KMS-11 (cell line): Measurements from ENCODE around the gene SPOPL.

Experiments used
- H2AFZ ChIP-seq: fragments of 200-600 bp; sonication (generic); 2 replicates; pipeline ENCODE4 v1.6.1; 2016; ENCODE audit warnings: antibody characterized with exemption, mixed run types, low read depth
- H3K27ac ChIP-seq: fragments of 200-600 bp; sonication (generic); 2 replicates; pipeline ENCODE4 v1.6.1; 2016; ENCODE audit warnings: mild to moderate bottlenecking, mixed run types
- H3K27me3 ChIP-seq: fragments of 200-600 bp; sonication (generic); 2 replicates; pipeline ENCODE4 v1.6.1; 2017; ENCODE audit warnings: mild to moderate bottlenecking, low read depth, mixed run types, moderate library complexity; ENCODE audit not compliant: insufficient read depth
- H3K36me3 ChIP-seq: fragments of 200-600 bp; sonication (generic); 2 replicates; pipeline ENCODE4 v1.6.1; 2017; ENCODE audit warnings: mild to moderate bottlenecking, mixed run types; ENCODE audit not compliant: insufficient read depth
- H3K4me1 ChIP-seq: fragments of 200-600 bp; sonication (generic); 2 replicates; pipeline ENCODE4 v1.6.1; 2016; ENCODE audit warnings: mild to moderate bottlenecking, low read depth, mixed run types; ENCODE audit not compliant: poor library complexity, severe bottlenecking
- H3K4me2 ChIP-seq: fragments of 200-600 bp; sonication (generic); 2 replicates; pipeline ENCODE4 v1.7.0; 2016; ENCODE audit warnings: mild to moderate bottlenecking, mixed run types
- H3K4me3 ChIP-seq: fragments of 200-600 bp; sonication (generic); IDR thresholded peaks from 2 replicates; pipeline ENCODE4 v1.6.1; 2017; ENCODE audit warnings: low read depth, low read length, mixed read lengths; ENCODE audit not compliant: insufficient read depth
- H3K79me2 ChIP-seq: fragments of 200-600 bp; sonication (generic); 2 replicates; pipeline ENCODE4 v1.6.1; 2016; ENCODE audit warnings: low read depth, mixed run types; ENCODE audit not compliant: insufficient read depth
- H3K9ac ChIP-seq: fragments of 200-600 bp; sonication (generic); 2 replicates; pipeline ENCODE4 v1.6.1; 2016; ENCODE audit warnings: mild to moderate bottlenecking, mixed run types
- H4K20me1 ChIP-seq: fragments of 200-600 bp; sonication (generic); 2 replicates; pipeline ENCODE4 v1.6.1; 2016; ENCODE audit warnings: mild to moderate bottlenecking, mixed run types; ENCODE audit not compliant: insufficient read depth
- TF ChIP-seq, protein P1 (sequence below): fragments of 200-600 bp; sonication (generic); conservative IDR thresholded peaks from 2 replicates; pipeline ENCODE4 v1.6.1; 2017; ENCODE audit warnings: low read depth, mild to moderate bottlenecking, antibody characterized with exemption, low read length, moderate library complexity, mixed read lengths

Gene SPOPL

DNA sequence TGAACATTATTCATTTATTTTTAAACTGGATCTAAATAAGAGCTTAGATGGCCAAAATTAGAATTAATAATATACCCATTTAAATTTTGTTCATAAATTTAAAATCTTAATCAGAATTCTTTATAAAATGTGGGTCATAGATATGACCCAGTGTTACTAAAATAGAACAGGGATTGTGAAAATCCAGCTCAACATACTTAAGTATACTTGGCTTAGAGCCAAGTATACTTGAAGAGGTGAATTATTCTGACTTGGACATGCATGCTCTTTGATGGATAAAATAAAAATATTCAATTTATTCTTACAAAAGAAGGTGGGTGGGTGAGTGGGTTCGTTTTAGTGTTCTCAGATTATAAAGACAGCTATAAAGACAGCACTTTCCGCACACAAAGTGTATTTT, 70.7 kb downstream of the SPOPL start:
- Histone ChIP-seq H3K4me3 (no peak overlapping the region), H3K36me3 (no peaks in the 10 kb centered on the region), H3K79me2 (no peaks in the 10 kb centered on the region), H4K20me1 (no peaks in the 10 kb centered on the region), H3K4me1 (no peaks in the 10 kb centered on the region), H3K27me3 (no peaks in the 10 kb centered on the region), H2AFZ (no peak overlapping the region), H3K4me2 (no peak overlapping the region), H3K27ac (no peak overlapping the region), H3K9ac (no peak overlapping the region)
- TF ChIP-seq, protein P1, sequence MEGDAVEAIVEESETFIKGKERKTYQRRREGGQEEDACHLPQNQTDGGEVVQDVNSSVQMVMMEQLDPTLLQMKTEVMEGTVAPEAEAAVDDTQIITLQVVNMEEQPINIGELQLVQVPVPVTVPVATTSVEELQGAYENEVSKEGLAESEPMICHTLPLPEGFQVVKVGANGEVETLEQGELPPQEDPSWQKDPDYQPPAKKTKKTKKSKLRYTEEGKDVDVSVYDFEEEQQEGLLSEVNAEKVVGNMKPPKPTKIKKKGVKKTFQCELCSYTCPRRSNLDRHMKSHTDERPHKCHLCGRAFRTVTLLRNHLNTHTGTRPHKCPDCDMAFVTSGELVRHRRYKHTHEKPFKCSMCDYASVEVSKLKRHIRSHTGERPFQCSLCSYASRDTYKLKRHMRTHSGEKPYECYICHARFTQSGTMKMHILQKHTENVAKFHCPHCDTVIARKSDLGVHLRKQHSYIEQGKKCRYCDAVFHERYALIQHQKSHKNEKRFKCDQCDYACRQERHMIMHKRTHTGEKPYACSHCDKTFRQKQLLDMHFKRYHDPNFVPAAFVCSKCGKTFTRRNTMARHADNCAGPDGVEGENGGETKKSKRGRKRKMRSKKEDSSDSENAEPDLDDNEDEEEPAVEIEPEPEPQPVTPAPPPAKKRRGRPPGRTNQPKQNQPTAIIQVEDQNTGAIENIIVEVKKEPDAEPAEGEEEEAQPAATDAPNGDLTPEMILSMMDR, result no peak

DNA sequence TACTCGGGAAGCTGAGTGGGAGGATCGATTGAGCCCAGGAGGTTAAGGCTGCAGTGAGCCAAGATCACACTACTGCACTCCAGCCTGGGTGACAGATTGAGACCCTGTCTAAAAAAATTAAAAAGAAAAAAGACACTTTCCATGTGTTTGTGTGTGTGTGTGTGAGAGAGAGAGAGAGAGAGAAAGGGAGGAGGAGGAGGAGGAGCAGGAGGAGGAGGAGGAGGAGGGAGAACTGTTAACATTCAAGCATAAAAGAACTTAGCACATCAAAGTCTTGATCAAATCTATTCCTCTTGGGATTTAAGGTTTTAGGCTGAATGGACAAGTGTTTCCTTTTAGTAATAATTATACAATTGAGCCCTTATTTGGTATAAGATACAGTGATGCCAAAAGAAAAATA, 75.5 kb downstream of the SPOPL start:
- Histone ChIP-seq H3K27ac (no peak overlapping the region), H3K4me2 (no peak overlapping the region), H3K36me3 (no peaks in the 10 kb centered on the region), H3K79me2 (no peaks in the 10 kb centered on the region), H3K4me3 (no peak overlapping the region), H4K20me1 (no peaks in the 10 kb centered on the region), H3K4me1 (no peaks in the 10 kb centered on the region), H3K27me3 (no peaks in the 10 kb centered on the region), H2AFZ (no peak overlapping the region), H3K9ac (no peak overlapping the region)
- TF ChIP-seq, protein P1, result no peak

DNA sequence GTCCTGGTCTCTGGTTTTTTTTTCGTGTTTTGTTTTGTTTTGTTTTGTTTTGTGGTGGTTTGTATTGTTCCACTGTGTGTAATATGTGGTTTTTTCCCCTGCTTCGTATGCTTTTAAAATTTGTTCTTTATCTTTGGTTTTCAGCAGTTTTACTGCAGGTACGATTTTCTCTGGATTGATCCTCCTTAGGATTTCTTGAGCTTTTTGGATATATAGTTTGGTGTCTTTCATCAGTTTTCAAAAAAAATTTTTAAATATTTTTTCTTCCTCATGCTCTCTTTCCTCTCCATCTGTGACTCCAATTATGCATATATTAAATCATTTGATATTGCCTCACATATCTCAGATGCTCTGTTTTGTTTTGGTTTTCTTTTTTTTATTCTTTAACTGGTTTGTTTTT, 78.0 kb downstream of the SPOPL start:
- H3K27me3 ChIP-seq, result no peaks in the 10 kb centered on the region
- no peaks in the 10 kb centered on the region for H3K4me1 ChIP-seq
- no peak overlapping the region for H3K9ac ChIP-seq
- H3K36me3 ChIP-seq, result no peaks in the 10 kb centered on the region
- no peak overlapping the region for H3K4me2 ChIP-seq
- H3K4me3 ChIP-seq, result no peak overlapping the region
- no peak overlapping the region for H3K27ac ChIP-seq
- TF ChIP-seq, protein P1, result no peak
- H4K20me1 ChIP-seq, result no peaks in the 10 kb centered on the region
- H2AFZ ChIP-seq, result no peak overlapping the region
- H3K79me2 ChIP-seq, result no peaks in the 10 kb centered on the region

DNA sequence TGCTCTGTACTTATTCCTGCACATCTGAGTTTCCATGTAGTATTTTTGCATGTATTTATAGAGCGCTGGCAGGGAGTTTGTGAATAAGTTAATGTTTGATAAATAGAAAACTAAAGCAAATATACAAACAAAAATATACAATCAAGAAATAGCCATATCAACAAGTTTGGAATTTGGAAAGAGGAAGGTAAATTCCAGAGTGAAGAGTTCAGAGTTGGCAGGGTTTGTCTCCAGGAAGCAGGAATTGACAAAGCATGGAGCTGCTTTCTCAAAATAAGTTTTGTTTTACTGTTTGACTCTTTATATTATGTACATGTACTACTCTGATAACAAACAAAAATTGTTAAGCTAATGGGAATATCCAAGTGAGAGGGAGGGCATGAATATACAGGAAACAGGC, 80.3 kb downstream of the SPOPL start:
- Histone ChIP-seq H3K79me2 (no peaks in the 10 kb centered on the region), H4K20me1 (no peaks in the 10 kb centered on the region), H3K4me3 (no peak overlapping the region), H3K4me2 (no peak overlapping the region), H3K9ac (no peak overlapping the region), H3K4me1 (no peaks in the 10 kb centered on the region), H3K36me3 (no peaks in the 10 kb centered on the region), H2AFZ (no peak overlapping the region), H3K27ac (no peak overlapping the region), H3K27me3 (no peaks in the 10 kb centered on the region)
- TF ChIP-seq, protein P1, result no peak
